NCI-H345 (cell line): ENCODE measurements around the gene PPP2R2B.
A peak's percentile ranks its signal among the peaks of the same experiment; 100 is the strongest.

Experiments
- DNase-seq: peaks from one replicate; lab custom pipeline; 2025; lab: John Stamatoyannopoulos, UW

PPP2R2B gene

GRCh38 chr5:146878476-146879172 lies at the start of gene PPP2R2B:
Gene PPP2R2B, minus strand, starts transcription at chr5:146878757.
- DNase-seq = peak; percentile 88

DNA sequence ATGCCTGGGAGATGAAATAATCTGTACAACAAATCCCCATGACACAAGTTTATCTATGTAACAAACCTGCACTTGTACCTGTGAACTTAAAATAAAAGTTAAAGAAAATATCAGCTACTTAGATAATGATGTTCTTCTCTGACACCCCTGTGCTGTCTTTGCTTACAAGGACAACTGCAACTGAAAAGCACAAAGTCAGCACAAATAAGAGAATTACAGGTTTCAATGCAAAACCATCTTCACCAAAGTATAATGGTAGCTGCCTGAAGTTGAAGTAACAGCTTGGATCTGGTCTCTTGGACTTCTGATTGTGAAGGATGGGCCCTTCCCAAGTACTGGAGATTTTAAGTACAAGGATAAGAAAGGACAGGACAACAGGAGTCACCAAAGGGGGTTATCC lies 45.6 kb upstream of the PPP2R2B start:
- DNase-seq = no peak

DNA sequence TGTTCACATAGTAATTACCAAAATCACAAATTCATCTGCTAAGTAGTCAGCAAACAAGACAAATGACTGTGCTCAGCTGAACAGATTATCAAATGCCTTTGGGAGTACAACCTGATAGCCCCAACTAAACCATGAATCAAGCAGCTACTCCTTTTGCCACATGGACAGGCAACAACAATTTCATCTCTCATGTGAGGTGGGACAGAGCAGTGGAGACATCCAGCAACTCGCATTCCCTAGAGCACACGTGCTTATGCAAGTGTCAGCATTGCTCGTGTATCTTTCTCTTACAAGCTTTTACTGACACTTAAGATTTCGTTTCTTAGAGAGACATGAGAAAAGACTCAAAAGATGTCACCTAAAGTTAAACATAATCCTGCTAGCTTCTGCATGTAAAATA lies 42.7 kb upstream of the PPP2R2B start:
- no peak for DNase-seq

DNA sequence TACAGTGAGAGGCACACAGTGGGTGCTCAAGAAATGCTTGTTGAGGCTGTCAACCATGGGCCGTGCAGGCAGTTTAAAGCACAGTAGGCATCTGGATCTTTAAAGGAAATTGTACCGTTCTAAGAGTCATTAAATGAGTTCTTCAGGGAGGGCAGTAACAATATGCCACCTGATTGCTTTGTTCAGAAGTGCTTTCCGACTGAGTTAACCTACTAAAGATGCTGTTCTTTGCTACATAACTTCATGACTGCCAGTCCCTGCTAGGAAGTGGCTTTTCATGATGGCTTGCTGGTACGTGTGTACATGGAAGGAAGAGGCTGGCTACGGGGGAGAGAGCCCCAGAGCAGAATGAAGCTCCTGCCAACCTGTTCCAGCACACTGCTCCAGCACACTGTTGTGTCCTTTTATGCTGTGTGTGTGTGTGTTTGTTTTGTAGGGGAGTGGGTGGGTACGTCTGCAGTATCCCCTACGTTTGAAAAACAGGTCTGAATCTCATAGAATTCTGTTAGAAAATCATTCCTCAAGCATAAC lies 41.9 kb upstream of the PPP2R2B start:
- no peak for DNase-seq

- DNase-seq = no peak
Measured at GRCh38 chr5:146919304-146919703, 40.7 kb upstream of the PPP2R2B start.

- DNase-seq = no peak
Measured at GRCh38 chr5:146917931-146918330, 39.4 kb upstream of the PPP2R2B start.

DNA sequence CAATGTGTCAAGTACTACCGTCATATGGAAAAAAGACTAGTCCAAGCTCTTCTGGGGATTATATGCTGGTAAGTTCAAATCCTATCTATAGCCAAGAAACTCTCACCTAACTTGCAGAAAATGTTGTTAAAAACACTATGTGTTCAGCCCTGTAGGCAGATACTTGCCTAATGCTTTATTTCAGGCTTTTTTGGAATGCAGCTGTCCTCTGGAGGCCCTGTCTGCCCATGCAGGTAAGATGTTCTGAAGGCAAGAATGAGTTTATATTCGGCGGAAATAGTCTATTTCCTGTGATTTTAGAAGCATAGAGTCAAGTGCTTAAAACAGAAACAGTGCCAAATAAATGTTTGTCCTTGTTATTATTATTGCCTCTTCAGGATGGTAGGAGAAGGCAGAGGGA lies 34.3 kb upstream of the PPP2R2B start:
- no peak for DNase-seq

- no peak for DNase-seq
Measured at GRCh38 chr5:146910239-146910638, 31.7 kb upstream of the PPP2R2B start.

DNA sequence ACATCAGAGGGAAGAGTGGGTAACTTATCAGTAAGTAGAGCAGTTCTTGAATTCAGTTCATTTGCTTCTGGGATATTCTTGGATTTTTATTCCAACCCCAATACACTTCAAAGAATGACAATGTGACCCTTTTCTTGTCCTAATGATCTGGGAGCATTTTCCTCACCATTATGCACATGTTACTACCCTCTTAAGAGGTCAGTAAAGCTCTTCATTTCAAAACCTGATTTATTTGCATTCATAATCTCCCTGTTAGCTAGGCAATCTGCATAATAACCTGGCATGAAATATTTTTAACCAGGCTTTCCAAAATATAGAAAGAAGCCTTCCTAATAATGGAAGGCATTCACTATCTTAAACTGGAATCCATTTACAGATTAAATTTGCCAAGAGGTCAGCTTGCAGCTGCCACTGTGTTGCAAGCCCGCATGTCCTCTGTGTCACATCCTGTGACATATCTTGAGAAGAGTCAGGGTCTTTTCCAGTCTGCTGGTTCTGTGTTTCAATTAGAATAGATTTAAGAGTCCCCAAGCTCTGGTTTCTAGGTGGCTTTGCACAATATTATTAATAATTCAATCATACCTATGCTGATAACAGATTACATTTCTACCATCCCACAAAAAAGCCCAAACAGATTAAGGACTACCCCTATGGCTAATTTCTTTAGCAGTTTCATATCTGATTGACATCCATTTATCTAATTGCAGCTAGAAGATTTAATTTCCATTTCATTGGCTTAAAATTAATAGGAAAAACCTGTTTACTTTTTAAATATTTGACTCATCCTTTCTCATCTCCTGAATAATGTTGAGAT lies 30.9 kb upstream of the PPP2R2B start:
- DNase-seq = no peak

GRCh38 chr5:146906803-146907202 lies 28.2 kb upstream of the PPP2R2B start:
- no peak for DNase-seq

DNA sequence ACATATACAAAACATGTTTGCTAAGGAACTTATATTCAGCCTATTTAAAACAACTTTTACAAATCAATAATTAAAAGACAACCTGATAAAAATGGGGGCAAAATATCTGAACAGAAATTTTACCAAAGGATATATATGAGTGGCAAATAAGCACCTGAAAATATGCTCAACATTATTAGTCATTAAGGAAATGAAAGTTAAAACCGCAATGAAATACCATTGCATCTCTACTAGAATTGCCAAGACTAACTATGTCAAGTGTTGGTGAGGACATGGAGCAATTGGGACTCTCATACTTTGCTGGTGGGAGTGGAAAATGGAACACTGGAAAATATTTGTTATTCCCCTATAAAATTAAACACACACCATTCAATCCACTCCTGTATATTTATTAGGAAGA lies 26.3 kb upstream of the PPP2R2B start:
- DNase-seq = no peak

- no peak for DNase-seq
Measured at GRCh38 chr5:146903789-146904188, 25.2 kb upstream of the PPP2R2B start.

DNA sequence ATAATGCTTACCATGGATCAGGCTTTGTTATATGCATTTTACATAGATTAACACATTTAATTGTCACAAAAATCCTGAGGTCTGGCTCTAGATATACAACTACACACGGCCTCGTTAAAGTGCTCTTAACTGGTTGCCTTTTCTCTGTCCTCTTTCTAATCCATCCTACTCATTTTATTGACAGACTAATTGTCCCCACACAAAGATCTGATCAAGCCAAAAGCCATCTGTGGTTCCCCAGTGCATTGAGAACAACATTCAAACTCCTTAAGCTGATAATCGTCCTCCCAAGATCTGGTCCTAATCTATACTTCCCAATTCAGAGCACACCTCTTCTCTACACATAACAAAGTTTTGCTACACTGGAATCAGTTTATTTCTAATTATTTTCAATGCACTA lies 23.9 kb upstream of the PPP2R2B start:
- no peak for DNase-seq

- no peak for DNase-seq
Measured at GRCh38 chr5:146897061-146897460, 18.5 kb upstream of the PPP2R2B start.

DNA sequence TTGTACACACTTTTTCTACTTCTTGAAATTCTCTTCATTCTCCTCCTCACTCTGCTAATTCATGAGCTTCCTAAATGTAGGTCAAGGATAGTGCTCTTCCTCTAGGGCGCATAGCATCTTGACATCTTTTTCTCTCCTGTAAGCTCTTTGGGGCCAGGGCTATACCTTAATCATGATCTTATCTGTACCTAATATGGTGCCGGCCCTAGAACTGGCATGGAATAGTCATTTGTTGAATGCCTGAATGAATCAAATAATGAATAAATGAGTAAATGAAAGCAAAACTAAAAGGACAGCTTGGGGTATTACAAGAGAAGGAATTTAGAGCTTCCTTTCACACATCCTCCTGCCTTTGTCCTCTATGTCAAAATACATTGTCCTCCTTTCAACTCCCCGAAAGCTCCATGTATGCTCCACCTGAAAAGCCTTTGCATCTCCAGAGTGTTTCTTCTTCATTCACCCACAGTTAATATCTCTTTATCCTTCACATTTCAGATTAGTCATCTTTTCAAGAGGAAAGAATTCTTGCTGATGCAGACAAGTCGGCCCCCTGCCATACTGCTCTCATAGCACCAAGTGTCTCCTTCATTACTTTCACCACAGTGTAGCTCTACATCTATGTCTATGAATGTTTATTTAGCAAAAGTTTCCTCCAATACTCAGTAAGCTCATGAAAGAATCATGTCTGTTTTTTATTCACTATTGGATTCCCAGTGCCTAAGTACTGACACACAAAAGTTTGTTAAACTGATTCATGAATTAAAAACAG lies 16.4 kb upstream of the PPP2R2B start:
- DNase-seq = no peak

GRCh38 chr5:146893991-146894390 lies 15.4 kb upstream of the PPP2R2B start:
- no peak for DNase-seq

GRCh38 chr5:146892231-146892630 lies 13.7 kb upstream of the PPP2R2B start:
- no peak for DNase-seq

- DNase-seq = no peak
Measured at GRCh38 chr5:146891511-146891910, 13.0 kb upstream of the PPP2R2B start.

- DNase-seq = no peak
Measured at GRCh38 chr5:146890731-146891440, 12.3 kb upstream of the PPP2R2B start.

DNA sequence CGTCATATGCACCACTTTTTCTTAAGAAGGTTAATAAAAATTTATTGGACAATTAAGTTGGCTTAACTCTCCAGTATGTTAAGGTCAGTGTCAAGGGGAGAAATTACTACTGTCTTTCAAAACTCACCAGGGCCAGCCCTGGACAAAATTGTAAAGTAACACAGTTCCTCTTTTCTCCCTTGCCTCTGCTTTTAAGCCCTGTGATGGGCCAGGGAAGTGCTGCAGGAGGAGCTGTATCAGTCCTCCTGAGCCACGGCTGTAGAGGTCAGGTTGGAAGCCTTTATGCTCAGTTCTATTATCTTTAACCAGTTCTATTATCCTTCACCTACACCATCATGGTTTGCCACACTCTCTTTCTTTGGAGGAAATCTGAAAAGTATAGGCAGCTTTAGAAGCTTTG lies 11.5 kb upstream of the PPP2R2B start:
- no peak for DNase-seq

- DNase-seq = no peak
Measured at GRCh38 chr5:146889169-146889568, 10.6 kb upstream of the PPP2R2B start.
